Sciatic nerve (tissue), 2 donors: ENCODE measurements around the gene MND1. TPM values are rescaled to one million over a fixed set of nuclear protein-coding genes. Genes with fewer than 3 reads are reported as not detected.

Experiments used
- ATAC-seq: fragments of 200-7000 bp; cut with Tn5 transposase; one replicate; pipeline ENCODE4 v1.9.1; 2020; ENCODE audit warnings: mild to moderate bottlenecking, moderate library complexity
- DNase-seq: peaks from one replicate; pipeline ENCODE4 v3.0.0-alpha.2; 2020; ENCODE audit warnings: low spot score
- intact Hi-C: fragments of 100-400 bp; cut with DNase I; formaldehyde crosslinking; loops from one replicate; pipeline ENCODE4 v1.14.2; 2022
- total RNA-seq: library from RNA; stranded (reverse); fragmentation: NEBNext Ultra II Directional; extraction: Animal tissue kit (Norgen Biotek cat#: 25700); gene quantifications from one replicate; pipeline ENCODE4 v1.2.1, GENCODE V29; 2021
- donor health status: DM: no; HTN: no; CAD: no.
- donor health status: DM: no; HTN: no; CAD: no.

Gene MND1
- total RNA-seq, 1 donor from 2014 or later, result not detected

GRCh38 chr4:153345012-153345981, 809 bp downstream of the MND1 start:
- DNase-seq, result peak; percentile 61
- ATAC-seq, result peak; percentile 54
- intact Hi-C loops, result loop anchor here (2.0 kb wide), 1 partner anchor 234 kb away; no protein-coding TSS in a partner anchor

- ATAC-seq (no peak), DNase-seq (no peak)
- intact Hi-C loops, result no loop called here
Observed at GRCh38 chr4:153346031-153346430, 1.5 kb downstream of the MND1 start.

- no peak for DNase-seq
- ATAC-seq, result no peak
- intact Hi-C loops, result no loop called here
Observed at GRCh38 chr4:153346563-153346962, 2.1 kb downstream of the MND1 start.

GRCh38 chr4:153347117-153347516, 2.6 kb downstream of the MND1 start:
- no peak for DNase-seq
- intact Hi-C loops, result no loop called here
- no peak for ATAC-seq

GRCh38 chr4:153348006-153348405, 3.5 kb downstream of the MND1 start:
- intact Hi-C loops, result no loop called here
- DNase-seq (no peak), ATAC-seq (no peak)

- intact Hi-C loops, result no loop called here
- DNase-seq, result no peak
- ATAC-seq, result no peak
Observed at GRCh38 chr4:153349206-153349805, 4.8 kb downstream of the MND1 start.

GRCh38 chr4:153362184-153362583, 17.7 kb downstream of the MND1 start:
- DNase-seq, result no peak
- ATAC-seq, result no peak
- intact Hi-C loops, result no loop called here

- ATAC-seq (no peak), DNase-seq (no peak)
- intact Hi-C loops, result no loop called here
Observed at GRCh38 chr4:153364061-153364460, 19.6 kb downstream of the MND1 start.

- no peak for ATAC-seq
Observed at GRCh38 chr4:153365003-153365402, 20.5 kb downstream of the MND1 start.

GRCh38 chr4:153366486-153366885, 22.0 kb downstream of the MND1 start:
- intact Hi-C loops, result no loop called here
- ATAC-seq (no peak), DNase-seq (no peak)

More at GRCh38 chr4:153365003-153365402, 20.5 kb downstream of the MND1 start:
- no peak for DNase-seq
- intact Hi-C loops, result no loop called here

GRCh38 chr4:153367092-153367491, 22.6 kb downstream of the MND1 start:
- ATAC-seq, result no peak
- intact Hi-C loops, result no loop called here
- no peak for DNase-seq

GRCh38 chr4:153369021-153369420, 24.5 kb downstream of the MND1 start:
- no peak for ATAC-seq
- intact Hi-C loops, result no loop called here

GRCh38 chr4:153371701-153372234, 27.3 kb downstream of the MND1 start:
- intact Hi-C loops, result no loop called here
- DNase-seq (no peak), ATAC-seq (no peak)

More at GRCh38 chr4:153369021-153369420, 24.5 kb downstream of the MND1 start:
- DNase-seq, result no peak

- ATAC-seq, result no peak
- intact Hi-C loops, result no loop called here
- no peak for DNase-seq
Observed at GRCh38 chr4:153372967-153373562, 28.6 kb downstream of the MND1 start.

- ATAC-seq (no peak), DNase-seq (no peak)
- intact Hi-C loops, result no loop called here
Observed at GRCh38 chr4:153374442-153374841, 30.0 kb downstream of the MND1 start.

GRCh38 chr4:153375303-153375702, 30.8 kb downstream of the MND1 start:
- DNase-seq (no peak), ATAC-seq (no peak)
- intact Hi-C loops, result no loop called here

- ATAC-seq (no peak), DNase-seq (no peak)
- intact Hi-C loops, result no loop called here
Observed at GRCh38 chr4:153383131-153383530, 38.6 kb downstream of the MND1 start.

- DNase-seq, result no peak
- ATAC-seq, result no peak
- intact Hi-C loops, result no loop called here
Observed at GRCh38 chr4:153384160-153384559, 39.7 kb downstream of the MND1 start.

GRCh38 chr4:153385784-153386183, 41.3 kb downstream of the MND1 start:
- ATAC-seq (no peak), DNase-seq (no peak)
- intact Hi-C loops, result no loop called here

- intact Hi-C loops, result no loop called here
- no peak for DNase-seq
- ATAC-seq, result no peak
Observed at GRCh38 chr4:153387981-153388380, 43.5 kb downstream of the MND1 start.
